Measurements from ENCODE around the gene JAZF1. TPM values are rescaled to one million over a fixed set of nuclear protein-coding genes. Genes with fewer than 3 reads are reported as not detected.

Gene JAZF1
- total and polyA plus RNA-seq, 2 of the 8 experiments (the other 6 are each of a cell fraction or from before 2014, with no cell fraction given): 2.6 to 21.8 TPM

DNA sequence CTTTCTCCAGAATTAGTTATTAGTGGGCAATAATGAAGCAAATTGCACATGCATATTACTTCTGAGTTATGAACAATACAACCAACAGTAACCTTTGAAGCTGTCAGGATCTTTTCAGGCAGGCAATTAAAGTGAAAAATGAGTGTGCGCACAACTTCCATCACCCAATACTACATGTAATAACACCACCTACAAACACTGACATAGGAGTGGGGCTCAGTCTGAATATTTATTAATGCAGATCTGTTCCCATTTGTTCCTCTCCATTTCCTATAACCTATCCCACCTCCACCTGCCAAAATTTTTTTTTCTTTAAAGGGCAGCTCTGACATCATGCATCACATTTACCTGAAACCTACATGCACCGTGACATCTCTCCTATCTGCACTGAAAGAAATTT, 177.2 kb downstream of the JAZF1 start:
- no peak overlapping the region for H3K23ac ChIP-seq (ENCODE audit: insufficient read length)
- DNase-seq (ENCODE audit: low read depth in 1 of 2, low spot score in 2 of 2): no peak
- H4K8ac ChIP-seq (ENCODE audit: extremely low read depth, insufficient read depth, low read length): no peak overlapping the region
- no peak overlapping the region for H2BK120ac ChIP-seq (replicated peaks; ENCODE audit: low read depth, low read length)
- no peaks in the 10 kb centered on the region for H3K23me2 ChIP-seq (ENCODE audit: low read depth, low read length)
- H2BK20ac ChIP-seq (ENCODE audit: low read length): no peak overlapping the region
- H3K56ac ChIP-seq (replicated peaks; ENCODE audit: insufficient read length, low read depth, low read length): no peak overlapping the region
- no peaks in the 10 kb centered on the region for H3K36me3 ChIP-seq (ENCODE audit: control insufficient read depth in 2 of 4, insufficient read depth in 4 of 4, low read length in 3 of 4)
- no peak overlapping the region for H4K91ac ChIP-seq (replicated peaks; ENCODE audit: insufficient read length, low read length)
- H4K20me1 ChIP-seq (replicated peaks in 1 of 2; ENCODE audit: control insufficient read depth in 1 of 2, insufficient read depth in 2 of 2, low read length in 2 of 2): no peaks in the 10 kb centered on the region
- WGBS, 2 experiments (ENCODE audit: extremely low coverage in 1 of 2, insufficient coverage in 1 of 2, insufficient read length in 1 of 2, insufficient replicate concordance in 2 of 2, low coverage in 1 of 2, low lambda C conversion rate in 2 of 2, missing lambda C conversion rate in 1 of 2): 88% methylated on average over 2 of the region's 2 CpGs; no CpG with 5 or more reads in 1 of the 2 experiments
- H2BK5ac ChIP-seq (ENCODE audit: low read depth, low read length): no peak overlapping the region
- no peak overlapping the region for H3K4me3 ChIP-seq (ENCODE audit: extremely low read depth in 1 of 4, insufficient read depth in 2 of 4, low read depth in 3 of 4, low read length in 4 of 4)
- no peak overlapping the region for H3K27ac ChIP-seq (ENCODE audit: low read depth, low read length)
- H3K79me2 ChIP-seq (ENCODE audit: control insufficient read depth in 1 of 2, insufficient read depth in 2 of 2, low read length in 2 of 2): no peaks in the 10 kb centered on the region
- no peak overlapping the region for H3K18ac ChIP-seq (ENCODE audit: extremely low read depth, low read length)
- ChIA-PET POLR2A (ENCODE audit: partially characterized antibody) (no interaction called here), CTCF (ENCODE audit: partially characterized antibody) (interaction anchor here (2.0 kb wide), 1 partner anchor 18 kb away, joined by 5 read pairs; no protein-coding TSS in a partner anchor)
- FAIRE-seq: no peak
- no peak overlapping the region for H2AK5ac ChIP-seq (ENCODE audit: low read depth, low read length)
- H2AFZ ChIP-seq (ENCODE audit: low read length): no peak overlapping the region
- H3K4me1 ChIP-seq (replicated peaks in 1 of 4; ENCODE audit: control insufficient read depth in 3 of 4, insufficient read depth in 4 of 4, low read length in 3 of 4): no peaks in the 10 kb centered on the region
- H2BK12ac ChIP-seq (ENCODE audit: low read depth, low read length): no peak overlapping the region
- H3K27me3 ChIP-seq (replicated peaks in 1 of 4; ENCODE audit: control insufficient read depth in 3 of 4, extremely low read depth in 1 of 4, insufficient read depth in 3 of 4, low read length in 3 of 4): no peaks in the 10 kb centered on the region
- H3K9me3 ChIP-seq (ENCODE audit: insufficient read depth in 2 of 2, low read depth in 1 of 2, low read length in 1 of 2): no peaks in the 10 kb centered on the region
- H3K4me2 ChIP-seq (ENCODE audit: insufficient read depth in 1 of 2, low read depth in 2 of 2, low read length in 2 of 2): no peak overlapping the region
- H3K4ac ChIP-seq (replicated peaks; ENCODE audit: insufficient read length, low read depth, low read length): no peak overlapping the region
- no peak overlapping the region for H4K5ac ChIP-seq (ENCODE audit: insufficient read length, low read depth, low read length)
- TF ChIP-seq, protein P1, sequence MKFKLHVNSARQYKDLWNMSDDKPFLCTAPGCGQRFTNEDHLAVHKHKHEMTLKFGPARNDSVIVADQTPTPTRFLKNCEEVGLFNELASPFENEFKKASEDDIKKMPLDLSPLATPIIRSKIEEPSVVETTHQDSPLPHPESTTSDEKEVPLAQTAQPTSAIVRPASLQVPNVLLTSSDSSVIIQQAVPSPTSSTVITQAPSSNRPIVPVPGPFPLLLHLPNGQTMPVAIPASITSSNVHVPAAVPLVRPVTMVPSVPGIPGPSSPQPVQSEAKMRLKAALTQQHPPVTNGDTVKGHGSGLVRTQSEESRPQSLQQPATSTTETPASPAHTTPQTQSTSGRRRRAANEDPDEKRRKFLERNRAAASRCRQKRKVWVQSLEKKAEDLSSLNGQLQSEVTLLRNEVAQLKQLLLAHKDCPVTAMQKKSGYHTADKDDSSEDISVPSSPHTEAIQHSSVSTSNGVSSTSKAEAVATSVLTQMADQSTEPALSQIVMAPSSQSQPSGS (IDR thresholded peaks at IDR 0.05; ENCODE audit: low read length): no peak
- TF ChIP-seq POLR2A (IDR thresholded peaks at IDR 0.05; ENCODE audit: control extremely low read depth in 1 of 2, low read depth in 2 of 2, low read length in 2 of 2) (no peak), EP300 (IDR thresholded peaks at IDR 0.05; ENCODE audit: borderline replicate concordance in 1 of 2, low read depth in 2 of 2, low read length in 2 of 2) (no peak), CHD1 (IDR thresholded peaks at IDR 0.05; ENCODE audit: low read depth, low read length) (no peak)
- H2BK15ac ChIP-seq (ENCODE audit: low read length): no peak overlapping the region
- H3K14ac ChIP-seq (ENCODE audit: insufficient read length): no peak overlapping the region
- no peak overlapping the region for H3K9ac ChIP-seq (replicated peaks in 1 of 4; ENCODE audit: extremely low read depth in 1 of 4, low read depth in 3 of 4, low read length in 3 of 4)
- no peaks in the 10 kb centered on the region for H3K79me1 ChIP-seq (ENCODE audit: low read depth, low read length)

Data from H1 (cell line).